GM19395 (cell line): Measurements from ENCODE around the gene CCDC14.
"Not testable (repeated sequence)": the region's sequence is repeated elsewhere in the genome, so short reads cannot be mapped to it uniquely, and the experiment has no call there.

Experiments used
- ATAC-seq: cut with Tn5 transposase; IDR thresholded peaks from one replicate; pipeline ENCODE4 v1.9.1; 2021; ENCODE audit warnings: mild to moderate bottlenecking, moderate library complexity; ENCODE audit not compliant: unreplicated experiment

CCDC14 gene

GRCh38 chr3:123967260-123967659 lies 6.2 kb upstream of the CCDC14 start:
- not testable (repeated sequence) for ATAC-seq

- not testable (repeated sequence) for ATAC-seq
Observed at GRCh38 chr3:123966799-123967198, 5.8 kb upstream of the CCDC14 start.

GRCh38 chr3:123964793-123965192 lies 3.8 kb upstream of the CCDC14 start:
- not testable (repeated sequence) for ATAC-seq

GRCh38 chr3:123961508-123961856 lies 453 bp upstream of the CCDC14 start:
- ATAC-seq, result no peak

GRCh38 chr3:123953735-123954134 lies 7.3 kb downstream of the CCDC14 start:
- ATAC-seq, result no peak

GRCh38 chr3:123952844-123953520 lies 8.0 kb downstream of the CCDC14 start:
- no peak for ATAC-seq

- no peak for ATAC-seq
Observed at GRCh38 chr3:123951522-123952447, 9.2 kb downstream of the CCDC14 start.

GRCh38 chr3:123949641-123950040 lies 11.4 kb downstream of the CCDC14 start:
- no peak for ATAC-seq

GRCh38 chr3:123948449-123948848 lies 12.6 kb downstream of the CCDC14 start:
- no peak for ATAC-seq

GRCh38 chr3:123947482-123947881 lies 13.5 kb downstream of the CCDC14 start:
- ATAC-seq, result no peak

GRCh38 chr3:123941542-123941941 lies 19.5 kb downstream of the CCDC14 start:
- no peak for ATAC-seq

GRCh38 chr3:123941121-123941520 lies 19.9 kb downstream of the CCDC14 start:
- no peak for ATAC-seq

- ATAC-seq, result no peak
Observed at GRCh38 chr3:123939706-123940105, 21.3 kb downstream of the CCDC14 start.

GRCh38 chr3:123936400-123936799 lies 24.6 kb downstream of the CCDC14 start:
- no peak for ATAC-seq

GRCh38 chr3:123935830-123936229 lies 25.2 kb downstream of the CCDC14 start:
- no peak for ATAC-seq

GRCh38 chr3:123934250-123934649 lies 26.8 kb downstream of the CCDC14 start:
- no peak for ATAC-seq

- ATAC-seq, result no peak
Observed at GRCh38 chr3:123930445-123930844, 30.6 kb downstream of the CCDC14 start.

GRCh38 chr3:123929325-123929724 lies 31.7 kb downstream of the CCDC14 start:
- no peak for ATAC-seq

- no peak for ATAC-seq
Observed at GRCh38 chr3:123926396-123926795, 34.6 kb downstream of the CCDC14 start.

GRCh38 chr3:123920868-123921267 lies 40.2 kb downstream of the CCDC14 start:
- no peak for ATAC-seq

- ATAC-seq, result no peak
Observed at GRCh38 chr3:123920383-123920782, 40.6 kb downstream of the CCDC14 start.

- ATAC-seq, result no peak
Observed at GRCh38 chr3:123919353-123919752, 41.7 kb downstream of the CCDC14 start.
